ENCODE data around the gene CCNL2. TPM values are rescaled to one million over a fixed set of nuclear protein-coding genes. Genes with fewer than 3 reads are reported as not detected.
A peak's percentile ranks its signal among the peaks of the same experiment; 100 is the strongest.

The CCNL2 gene
- total and polyA plus RNA-seq, 2 of the 13 experiments (the other 11 are each of a cell fraction or from before 2014, with no cell fraction given) = 105 to 340 TPM

DNA sequence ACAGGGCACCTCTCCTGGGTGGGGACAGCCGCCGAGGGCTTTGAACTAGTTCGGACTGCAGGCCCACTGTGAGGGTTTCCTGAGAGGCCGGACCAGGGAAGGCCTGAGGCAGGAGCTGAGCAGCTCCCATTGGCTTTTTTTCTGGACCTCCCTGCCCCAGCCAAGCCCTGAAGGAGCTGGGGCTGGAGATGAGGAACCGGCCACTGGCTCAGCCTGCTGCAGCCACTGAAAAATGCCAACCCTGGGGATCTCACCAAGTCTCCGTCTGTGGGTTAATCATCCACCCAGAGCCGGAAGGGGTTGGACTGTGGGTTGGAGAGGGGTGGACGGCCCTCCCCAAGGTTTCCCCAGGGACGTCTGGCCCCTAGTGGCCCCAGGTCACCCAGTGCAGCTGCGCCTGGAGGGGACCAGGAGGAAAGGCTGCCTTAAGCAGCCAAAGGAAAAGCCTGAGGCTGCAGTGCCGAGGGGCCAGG is 38.8 kb upstream of the CCNL2 start (continued):
- TF ChIP-seq ZBTB37 (CRISPR knock-in tag; IDR thresholded peaks at IDR 0.05) (no peak), HMGA1 (CRISPR knock-in tag; conservative IDR thresholded peaks at IDR 0.05) (no peak), ZNF234 (CRISPR knock-in tag; conservative IDR thresholded peaks at IDR 0.05) (no peak), THRA (CRISPR knock-in tag; IDR thresholded peaks at IDR 0.05; ENCODE audit: borderline replicate concordance) (peak; percentile 74; the same call in 1 of the 2 replicates), RNF219 (CRISPR knock-in tag; IDR thresholded peaks at IDR 0.05) (no peak), ZNF124 (CRISPR knock-in tag; IDR thresholded peaks at IDR 0.05) (peak; percentile 48; the same call in 1 of the 2 replicates), SYNCRIP (IDR thresholded peaks at IDR 0.05; ENCODE audit: insufficient read depth, low read depth, low read length) (no peak), PPARG (CRISPR knock-in tag; conservative IDR thresholded peaks at IDR 0.05) (0 out of 2 replicates have a peak, but pooled peaks have one; percentile 19), HNRNPLL (IDR thresholded peaks at IDR 0.05; ENCODE audit: low read depth, low read length, poor library complexity, severe bottlenecking) (peak; percentile 43), PAX8 (CRISPR knock-in tag; IDR thresholded peaks at IDR 0.05; ENCODE audit: borderline replicate concordance) (no peak), SOX5 (CRISPR knock-in tag; IDR thresholded peaks at IDR 0.05; ENCODE audit: borderline replicate concordance) (peak; percentile 35; the same call in 1 of the 2 replicates), ZBTB39 (CRISPR knock-in tag; IDR thresholded peaks at IDR 0.05) (no peak), ZKSCAN8 (CRISPR knock-in tag; IDR thresholded peaks at IDR 0.05; ENCODE audit: borderline replicate concordance) (no peak)
- TF ChIP-seq, protein P1, sequence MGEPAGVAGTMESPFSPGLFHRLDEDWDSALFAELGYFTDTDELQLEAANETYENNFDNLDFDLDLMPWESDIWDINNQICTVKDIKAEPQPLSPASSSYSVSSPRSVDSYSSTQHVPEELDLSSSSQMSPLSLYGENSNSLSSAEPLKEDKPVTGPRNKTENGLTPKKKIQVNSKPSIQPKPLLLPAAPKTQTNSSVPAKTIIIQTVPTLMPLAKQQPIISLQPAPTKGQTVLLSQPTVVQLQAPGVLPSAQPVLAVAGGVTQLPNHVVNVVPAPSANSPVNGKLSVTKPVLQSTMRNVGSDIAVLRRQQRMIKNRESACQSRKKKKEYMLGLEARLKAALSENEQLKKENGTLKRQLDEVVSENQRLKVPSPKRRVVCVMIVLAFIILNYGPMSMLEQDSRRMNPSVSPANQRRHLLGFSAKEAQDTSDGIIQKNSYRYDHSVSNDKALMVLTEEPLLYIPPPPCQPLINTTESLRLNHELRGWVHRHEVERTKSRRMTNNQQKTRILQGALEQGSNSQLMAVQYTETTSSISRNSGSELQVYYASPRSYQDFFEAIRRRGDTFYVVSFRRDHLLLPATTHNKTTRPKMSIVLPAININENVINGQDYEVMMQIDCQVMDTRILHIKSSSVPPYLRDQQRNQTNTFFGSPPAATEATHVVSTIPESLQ (CRISPR knock-in tag; conservative IDR thresholded peaks at IDR 0.05) = no peak
